Renal cortex interstitium (tissue), 11 donors: Measurements from ENCODE around the gene GRIK1. TPM values are rescaled to one million over a fixed set of nuclear protein-coding genes. Genes with fewer than 3 reads are reported as not detected.

Experiments used
- DNase-seq, 11 donors: peaks; one replicate each; pipeline ENCODE4 v3.0.0-alpha.2; 2013; ENCODE audit warnings: low read depth in 9 of 11, low spot score in 4 of 11; ENCODE audit errors: extremely low read depth in 1 of 11
- polyA plus RNA-seq, 3 donors: library from polyadenylated mRNA; unstranded; fragments of 120-200 nt; gene quantifications; one replicate each; pipeline ENCODE4 v1.2.1, GENCODE V29; 2013; ENCODE audit not compliant: insufficient read length in 3 of 3

The GRIK1 gene
- polyA plus RNA-seq, 3 donors = 0.97 to 1.7 (median 1.5) TPM

GRCh38 chr21:29540289-29540688 is 399.5 kb downstream of the GRIK1 start:
- DNase-seq = no peak

DNA sequence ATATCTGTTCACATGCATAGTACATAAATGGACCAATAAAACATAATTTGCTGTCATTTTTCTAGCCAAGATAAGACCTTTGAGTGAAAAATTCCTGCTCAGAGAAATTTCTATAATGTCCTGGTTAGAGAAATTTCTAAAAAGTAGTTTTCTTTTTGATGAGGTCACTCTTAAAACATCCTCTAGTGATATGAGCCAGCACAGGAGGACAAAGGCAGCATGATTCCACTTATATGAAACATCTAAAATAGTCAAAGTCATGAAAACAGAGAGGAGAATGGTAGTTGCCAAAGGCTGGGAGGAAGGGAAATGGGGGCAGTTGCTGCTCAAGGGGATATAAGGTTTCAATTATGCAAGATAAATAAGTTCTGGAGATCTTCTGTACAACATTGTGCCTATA is 401.7 kb downstream of the GRIK1 start:
- DNase-seq = no peak

- DNase-seq = no peak
These were observed 405.3 kb downstream of the GRIK1 start for GRCh38 chr21:29534448-29534847.

- no peak for DNase-seq
These were observed 410.7 kb downstream of the GRIK1 start for GRCh38 chr21:29529139-29529538.

DNA sequence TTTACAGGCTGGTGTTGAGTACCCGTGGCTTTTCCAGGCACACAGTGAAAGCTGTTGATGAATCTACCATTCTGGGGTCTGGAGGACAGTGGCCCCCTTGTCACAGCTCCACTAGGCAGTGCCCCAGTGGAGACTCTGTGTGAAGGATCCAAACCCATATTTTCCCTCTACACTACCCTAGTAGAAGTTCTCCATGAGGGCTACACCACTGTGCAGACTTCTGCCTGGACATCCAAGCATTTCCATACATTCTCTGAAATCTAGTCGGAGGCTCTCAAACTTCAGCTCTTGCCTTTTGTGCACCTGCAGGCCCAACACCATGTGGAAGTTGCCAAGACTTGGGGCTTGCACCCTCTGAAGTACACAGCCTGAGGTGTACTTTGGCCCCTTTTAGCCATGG is 413.3 kb downstream of the GRIK1 start:
- DNase-seq = no peak

DNA sequence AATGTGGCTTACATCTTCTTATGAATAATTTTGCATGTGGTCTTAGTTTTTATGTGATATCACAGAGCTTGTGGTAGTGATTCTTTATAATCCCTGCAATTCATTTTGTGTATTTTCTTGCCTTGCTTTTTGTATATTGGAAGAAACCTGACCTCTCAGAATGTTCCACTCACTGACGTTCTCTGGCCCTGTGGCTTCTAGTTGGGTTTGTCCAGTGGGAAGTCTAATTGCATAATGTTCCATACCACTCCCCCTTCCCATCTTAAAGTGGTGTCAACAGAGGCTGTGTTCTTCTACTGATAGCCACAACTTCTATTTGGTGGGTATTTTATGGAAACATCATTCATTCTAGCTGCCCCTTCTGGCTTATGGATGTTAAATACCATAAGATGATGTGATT is 415.7 kb downstream of the GRIK1 start:
- DNase-seq = no peak

DNA sequence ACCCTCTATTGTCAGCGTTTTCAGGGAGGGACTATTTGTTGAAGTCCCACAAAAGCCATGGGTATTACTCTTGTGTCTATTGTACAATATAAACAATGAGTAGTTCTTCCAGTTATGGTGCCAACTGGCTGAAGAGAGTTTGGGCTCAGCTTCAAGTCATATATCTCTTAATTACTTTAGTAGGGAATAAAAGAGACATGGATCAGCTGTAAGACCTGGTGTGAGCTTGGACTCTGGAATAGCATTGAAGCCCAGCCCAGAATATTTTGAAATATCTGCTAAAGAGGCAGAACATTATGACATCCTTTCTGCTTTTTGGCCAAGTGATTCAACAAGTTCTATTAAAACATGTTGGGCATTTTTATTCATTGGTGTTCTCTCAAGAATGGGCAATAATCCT is 416.1 kb downstream of the GRIK1 start:
- no peak for DNase-seq

- DNase-seq = no peak
These were observed 417.9 kb downstream of the GRIK1 start for GRCh38 chr21:29521872-29522271.

DNA sequence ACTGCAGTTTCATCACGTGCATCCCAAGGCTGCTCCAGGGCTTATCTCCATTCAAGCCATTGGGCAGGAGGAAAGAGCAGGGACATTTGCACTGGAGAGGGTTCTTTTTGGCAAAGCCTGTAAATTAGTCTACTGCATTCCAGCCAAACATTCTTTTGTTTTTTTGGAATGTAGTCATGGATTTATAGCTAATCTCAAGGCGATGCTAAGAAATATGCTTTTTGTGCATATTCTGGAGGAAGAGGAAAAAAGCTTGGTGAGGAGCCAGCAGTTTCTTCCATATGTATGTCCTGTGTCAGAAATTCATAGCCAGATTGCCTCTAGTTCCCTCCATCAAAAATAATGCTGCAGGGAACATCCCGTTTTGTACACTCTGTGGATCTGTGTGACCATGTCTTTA is 419.6 kb downstream of the GRIK1 start:
- no peak for DNase-seq

DNA sequence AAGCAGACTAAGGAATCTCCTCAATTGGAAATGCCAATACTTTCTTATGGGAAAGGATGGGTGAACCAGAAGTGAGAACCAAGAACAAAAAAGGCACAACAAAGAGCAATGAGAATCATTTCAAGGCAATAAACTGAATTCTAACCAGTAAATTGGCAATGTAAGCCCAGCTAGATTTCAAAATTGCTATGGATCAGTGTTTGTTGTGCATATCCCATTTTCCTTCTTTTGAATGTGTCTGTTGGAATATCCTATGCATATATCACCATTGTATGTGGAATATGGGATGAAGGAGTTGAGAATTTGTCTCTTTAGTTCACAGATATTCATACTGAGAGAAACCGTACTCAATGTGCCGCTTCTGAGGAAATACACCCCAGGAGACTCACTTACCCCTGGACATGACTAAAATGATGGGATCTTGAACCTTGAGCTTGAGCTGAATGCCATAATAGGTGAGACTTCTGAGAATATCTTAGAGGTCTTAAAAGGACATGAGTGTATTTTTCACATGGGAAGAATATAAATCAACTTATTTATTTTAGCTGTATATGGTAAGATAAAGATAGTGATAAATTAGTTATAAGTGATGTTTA is 425.0 kb downstream of the GRIK1 start:
- no peak for DNase-seq

DNA sequence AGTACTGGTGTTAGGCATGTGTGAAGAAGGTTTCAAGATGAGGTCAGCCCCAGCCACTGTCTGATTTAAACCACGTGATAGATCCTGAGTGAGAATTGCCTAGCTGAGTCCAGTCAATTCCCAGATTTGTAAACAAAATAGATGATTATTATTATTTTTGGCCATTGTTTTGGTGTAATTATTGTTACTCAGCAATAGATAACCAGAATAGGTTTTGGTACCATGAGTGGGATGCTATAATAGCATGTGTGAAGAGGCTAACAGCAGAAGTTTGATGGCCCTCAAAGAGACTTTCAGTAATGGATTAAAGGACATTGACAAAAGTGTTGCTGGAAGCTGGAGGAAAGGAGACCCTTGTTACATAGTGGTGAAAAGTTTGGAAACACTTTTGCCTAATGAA is 426.3 kb downstream of the GRIK1 start:
- DNase-seq = no peak

DNA sequence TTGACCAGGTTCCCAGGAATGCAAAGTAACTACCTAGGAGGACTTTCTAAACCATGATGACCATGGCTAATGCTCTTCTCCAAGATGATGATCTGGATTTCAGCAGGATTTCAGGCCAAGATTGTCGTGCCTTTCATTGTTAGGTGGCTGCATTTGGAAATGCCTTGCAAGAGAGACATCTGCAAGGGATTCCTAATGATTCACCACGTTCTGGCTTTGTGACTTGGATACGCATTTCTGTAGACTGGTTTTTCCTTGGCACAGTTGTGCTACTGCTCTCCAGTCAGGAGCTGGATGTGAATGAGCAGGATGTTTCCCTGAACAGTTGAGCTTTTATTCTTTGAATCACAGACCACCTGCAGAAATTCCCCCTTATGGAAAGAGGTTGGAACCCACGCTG is 428.7 kb downstream of the GRIK1 start:
- DNase-seq = no peak

DNA sequence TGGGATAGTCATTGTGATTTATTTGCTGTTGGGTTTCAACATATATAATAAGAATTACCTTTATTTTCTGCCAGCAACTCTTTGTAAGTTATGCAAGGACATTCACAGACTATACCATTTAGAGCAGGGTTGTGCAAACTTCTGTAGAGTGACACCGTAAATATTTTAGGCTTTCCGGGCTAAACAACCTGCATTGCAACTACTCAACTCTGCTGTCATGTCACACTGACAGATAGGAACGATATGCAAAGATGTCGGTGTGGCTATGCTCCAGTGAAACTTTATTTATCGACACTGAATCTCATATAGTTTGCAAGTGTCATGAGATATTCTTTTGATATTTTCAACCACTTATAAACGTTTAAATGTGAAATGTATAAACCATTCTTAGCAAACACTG is 430.7 kb downstream of the GRIK1 start:
- no peak for DNase-seq

GRCh38 chr21:29508301-29508700 is 431.5 kb downstream of the GRIK1 start:
- DNase-seq = peak in 6 of 11 donors; percentile 4 to 40 (median 20)

GRCh38 chr21:29506947-29507346 is 432.8 kb downstream of the GRIK1 start:
- DNase-seq = no peak

DNA sequence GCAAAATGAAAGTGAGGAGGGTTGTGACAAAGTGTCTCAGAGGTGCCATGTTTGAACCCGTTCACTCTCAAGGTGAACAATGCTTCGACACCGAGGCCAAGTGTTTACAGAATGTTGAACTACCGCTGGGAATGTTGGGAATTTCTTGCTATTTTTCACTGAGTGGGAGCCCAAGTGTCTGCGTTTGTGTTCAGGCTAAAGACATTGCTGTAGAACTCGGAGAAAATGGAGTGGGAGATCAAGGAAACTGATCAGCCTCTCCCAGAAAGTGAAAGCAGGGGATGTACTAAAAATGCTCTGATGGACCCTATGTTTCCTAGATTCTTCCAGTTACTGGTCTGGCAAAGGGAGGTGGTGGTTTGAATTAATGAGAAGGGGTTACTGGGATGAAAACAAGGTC is 433.6 kb downstream of the GRIK1 start:
- no peak for DNase-seq

- no peak for DNase-seq
These were observed 435.0 kb downstream of the GRIK1 start for GRCh38 chr21:29504751-29505321.

DNA sequence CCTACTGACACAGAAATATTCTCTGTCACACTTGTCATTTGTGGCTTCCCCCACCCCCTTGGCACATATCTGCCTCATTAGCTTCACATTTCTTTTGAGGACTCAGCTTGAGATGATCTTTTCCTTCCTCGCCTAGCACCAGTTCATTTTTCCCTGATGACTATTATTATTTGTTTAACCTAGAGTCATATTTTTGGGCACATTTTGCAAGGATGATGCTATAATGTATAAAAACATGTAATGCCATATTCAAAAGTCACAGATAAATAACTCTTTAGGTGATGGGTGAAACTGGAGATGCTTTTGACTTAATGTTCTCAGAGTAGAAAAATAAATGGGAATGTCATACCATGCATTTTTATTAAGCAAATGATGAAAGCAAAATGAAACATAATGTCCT is 438.3 kb downstream of the GRIK1 start:
- no peak for DNase-seq

GRCh38 chr21:29499734-29500343 is 440.0 kb downstream of the GRIK1 start:
- DNase-seq = no peak

DNA sequence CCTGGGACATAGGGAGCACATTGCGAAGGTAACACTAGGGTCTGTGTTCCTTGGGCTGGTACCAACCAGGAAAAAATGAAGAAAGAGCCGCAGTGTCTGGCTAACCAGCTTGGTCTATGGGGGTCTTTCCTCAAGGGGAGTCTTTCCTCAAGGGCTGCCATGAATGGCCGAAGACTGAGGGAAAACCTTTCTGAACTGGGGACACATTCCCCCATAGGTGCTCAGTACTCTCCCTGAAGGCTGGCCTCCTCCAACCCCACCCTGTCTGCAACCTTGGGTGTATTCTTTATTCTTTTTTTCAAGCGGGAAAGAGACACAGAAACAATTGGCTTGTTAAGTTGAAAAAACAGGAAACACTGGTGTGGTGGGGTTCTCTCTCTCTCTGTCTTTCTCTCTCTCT is 440.6 kb downstream of the GRIK1 start:
- DNase-seq = no peak

- DNase-seq = no peak
These were observed 443.5 kb downstream of the GRIK1 start for GRCh38 chr21:29496337-29496736.
